Endothelial cell of umbilical vein (primary cell): ENCODE data around the gene GABBR2. TPM values are rescaled to one million over a fixed set of nuclear protein-coding genes. Genes with fewer than 3 reads are reported as not detected.

Experiments
- BruUV-seq: library from RNA; stranded (reverse); fragments of 400-500 nt; replicated peaks from 2 replicates; lab custom pipeline; 2021; lab: Mats Ljungman, UMichigan
- CTCF ChIA-PET: fragments of 300-600, 350-600 bp; sonication (Branson Sonifier 250); formaldehyde crosslinking; loops from one replicate; lab custom pipeline; 2021; ENCODE audit warnings: antibody characterized with exemption, inconsistent platforms; lab: Charles Lee
- POLR2A ChIA-PET: fragments of 300-600, 350-600 bp; sonication (Branson Sonifier 250); formaldehyde crosslinking; loops from one replicate; lab custom pipeline; 2021; ENCODE audit warnings: antibody characterized with exemption, inconsistent platforms; lab: Charles Lee
- DNase-seq: peaks from one replicate; pipeline ENCODE4 v3.0.0-alpha.2; 2011; ENCODE audit warnings: low read depth, low spot score
- FAIRE-seq: peaks from 2 replicates; lab custom pipeline; 2011; peaks lifted over from hg19 to GRCh38; lab: Jason Lieb, UNC
- H2AFZ ChIP-seq: 2 replicates; pipeline ENCODE4 v1.6.0; 2012; ENCODE audit warnings: low read depth, low read length, control low read depth, inconsistent platforms
- H3K27ac ChIP-seq: 2 replicates; pipeline ENCODE4 v1.5.1; 2011; ENCODE audit warnings: low read depth, mild to moderate bottlenecking, control low read depth, low read length, moderate library complexity; ENCODE audit not compliant: insufficient read depth
- H3K27me3 ChIP-seq, 2 experiments: 2 replicates each; pipeline versions ENCODE4 v1.6.0 to v1.6.1; 2011; ENCODE audit warnings: low read length in 2 of 2, mixed read lengths in 1 of 2; ENCODE audit not compliant: control insufficient read depth in 2 of 2, insufficient read depth in 2 of 2
- H3K36me3 ChIP-seq, 2 experiments: 2 replicates in 1 of 2; 3 replicates in 1 of 2; pipeline ENCODE4 v1.5.1; 2011; ENCODE audit warnings: low read length in 2 of 2, mild to moderate bottlenecking in 1 of 2, moderate library complexity in 1 of 2; ENCODE audit not compliant: control insufficient read depth in 2 of 2, insufficient read depth in 2 of 2; ENCODE audit errors: extremely low read depth in 1 of 2
- H3K4me1 ChIP-seq: 3 replicates; pipeline ENCODE4 v1.5.1; 2011; ENCODE audit warnings: mild to moderate bottlenecking, low read length; ENCODE audit not compliant: control insufficient read depth, insufficient read depth; ENCODE audit errors: extremely low read depth
- H3K4me2 ChIP-seq: 2 replicates; pipeline ENCODE4 v1.6.1; 2011; ENCODE audit warnings: low read length, control low read depth, mixed read lengths; ENCODE audit not compliant: insufficient read depth
- H3K4me3 ChIP-seq, 3 experiments: fragments of 200-600 bp in 1 of 3; sonication (generic), shearing (Covaris generic) in 1 of 3; replicated peaks in 1 of 3; 2 replicates each; pipeline ENCODE4 v1.5.1; 2011 to 2016; ENCODE audit warnings: control low read depth in 3 of 3, low read length in 3 of 3, mild to moderate bottlenecking in 2 of 3, inconsistent platforms in 1 of 3, low read depth in 1 of 3, moderate library complexity in 1 of 3; ENCODE audit not compliant: insufficient read depth in 1 of 3
- H3K79me2 ChIP-seq: 2 replicates; pipeline ENCODE4 v1.6.0; 2012; ENCODE audit warnings: low read length, inconsistent platforms; ENCODE audit not compliant: control insufficient read depth, insufficient read depth
- H3K9ac ChIP-seq: replicated peaks from 2 replicates; pipeline ENCODE3; 2011; ENCODE audit warnings: low read length, control low read depth; ENCODE audit not compliant: insufficient read depth; ENCODE audit errors: extremely low read depth
- H3K9me1 ChIP-seq: replicated peaks from 3 replicates; pipeline ENCODE4 v1.6.0; 2011; ENCODE audit warnings: mild to moderate bottlenecking, low read length; ENCODE audit not compliant: control insufficient read depth, insufficient read depth; ENCODE audit errors: extremely low read depth
- H3K9me3 ChIP-seq: replicated peaks from 2 replicates; pipeline ENCODE4 v1.5.1; 2012; ENCODE audit warnings: low read length, inconsistent platforms; ENCODE audit not compliant: control insufficient read depth, insufficient read depth
- H4K20me1 ChIP-seq: replicated peaks from 2 replicates; pipeline ENCODE3; 2011; ENCODE audit warnings: mild to moderate bottlenecking, low read length; ENCODE audit not compliant: control insufficient read depth, insufficient read depth; ENCODE audit errors: extremely low read depth
- FOS ChIP-seq: IDR thresholded peaks from 2 replicates; pipeline ENCODE4 v1.6.1; 2011; ENCODE audit warnings: mild to moderate bottlenecking, low read length, moderate library complexity, borderline replicate concordance; ENCODE audit not compliant: insufficient read depth
- GATA2 ChIP-seq: IDR thresholded peaks from 2 replicates; pipeline ENCODE4 v1.7.0; 2011; ENCODE audit warnings: low read depth, mild to moderate bottlenecking, moderate library complexity, mixed read lengths, low read length; ENCODE audit not compliant: insufficient read length, insufficient read depth
- MYC ChIP-seq: IDR thresholded peaks from one replicate; pipeline ENCODE4 v1.6.1; 2011; ENCODE audit warnings: mild to moderate bottlenecking, low read depth, low read length
- POLR2AphosphoS5 ChIP-seq: IDR thresholded peaks from 2 replicates; pipeline ENCODE4 v1.6.1; 2012; ENCODE audit warnings: low read depth, mild to moderate bottlenecking, control low read depth, low read length, moderate library complexity; ENCODE audit not compliant: insufficient read depth
- dilution Hi-C: fragments of 300-500 bp; cut with MboI; formaldehyde crosslinking; loops from one replicate; pipeline ENCODE4 v1.15.0; 2019; ENCODE audit warnings: low sequenced_read_pairs; ENCODE audit not compliant: extremely low pct_ligation_motif_present
- intact Hi-C: fragments of 100-400 bp; cut with micrococcal nuclease; formaldehyde crosslinking; loops from one replicate; pipeline ENCODE4 v1.10.0; 2022
- polyA plus RNA-seq, 4 experiments: library from polyadenylated mRNA; depleted of rRNA in 3 of 4; stranded (reverse) in 3 of 4; unstranded in 1 of 4; fragments of >200 nt; gene quantifications; 2 replicates each; pipeline versions ENCODE4 v1.2.1 to v1.2.3, GENCODE V29; 2011 to 2012; ENCODE audit warnings: missing spikeins in 1 of 4
- total RNA-seq: library from RNA; stranded (reverse); gene quantifications from 2 replicates; pipeline ENCODE4 v1.2.3, GENCODE V29; 2021
- TF ChIP-seq, protein P1 (sequence below), 2 donors: IDR thresholded peaks; 1 replicate in 1 of 2; 2 replicates in 1 of 2; pipeline ENCODE4 v1.5.1; 2011; ENCODE audit warnings: low read length in 2 of 2, mild to moderate bottlenecking in 2 of 2, moderate library complexity in 2 of 2, control low read depth in 1 of 2, inconsistent platforms in 1 of 2, low read depth in 1 of 2; ENCODE audit not compliant: insufficient read depth in 1 of 2; ENCODE audit errors: extremely low read depth in 1 of 2
- TF ChIP-seq, protein P2 (sequence below): IDR thresholded peaks from 2 replicates; pipeline ENCODE4 v1.6.1; 2011; ENCODE audit not compliant: insufficient read depth, insufficient read length

Gene GABBR2
- total and polyA plus RNA-seq, 2 donors (not counting 3 experiments of a cell fraction or from before 2014, with no cell fraction given) = 1.1 to 9.2 TPM

DNA sequence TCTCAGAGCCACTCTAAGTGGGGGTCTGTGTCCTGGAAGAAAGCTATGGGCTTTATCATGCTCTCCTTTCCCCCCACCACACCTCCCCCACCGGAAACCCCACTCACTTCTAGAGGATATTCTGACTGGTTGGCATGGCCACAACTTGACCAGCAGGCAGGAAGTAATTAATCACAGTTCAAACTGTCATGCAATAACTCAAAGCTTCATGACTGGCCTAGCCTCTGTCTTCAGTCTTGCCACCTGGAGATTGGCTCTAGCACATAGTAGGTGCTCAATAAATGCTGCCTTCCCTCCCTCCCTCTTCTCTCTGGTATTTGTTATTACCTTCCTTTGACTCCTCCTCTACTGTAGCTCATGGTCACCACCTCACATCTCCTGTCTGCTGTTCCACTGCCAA is 124.7 kb downstream of the GABBR2 start:
- DNase-seq (peak; percentile 38), FAIRE-seq (peak; percentile 82)
- H3K9ac ChIP-seq = no peak overlapping the region
- no peaks in the 10 kb centered on the region for H4K20me1 ChIP-seq
- H3K4me3 ChIP-seq = no peak overlapping the region
- no TSS peak for BruUV-seq
- peaks cover 10% of the 10 kb centered on the region for H3K4me1 ChIP-seq
- no peaks in the 10 kb centered on the region for H3K27me3 ChIP-seq
- H3K4me2 ChIP-seq = peak overlapping the region; percentile 13
- no peak overlapping the region for H3K27ac ChIP-seq
- TF ChIP-seq FOS (no peak), MYC (no peak), POLR2AphosphoS5 (peak; percentile 37), GATA2 (no peak)
- TF ChIP-seq, protein P1, sequence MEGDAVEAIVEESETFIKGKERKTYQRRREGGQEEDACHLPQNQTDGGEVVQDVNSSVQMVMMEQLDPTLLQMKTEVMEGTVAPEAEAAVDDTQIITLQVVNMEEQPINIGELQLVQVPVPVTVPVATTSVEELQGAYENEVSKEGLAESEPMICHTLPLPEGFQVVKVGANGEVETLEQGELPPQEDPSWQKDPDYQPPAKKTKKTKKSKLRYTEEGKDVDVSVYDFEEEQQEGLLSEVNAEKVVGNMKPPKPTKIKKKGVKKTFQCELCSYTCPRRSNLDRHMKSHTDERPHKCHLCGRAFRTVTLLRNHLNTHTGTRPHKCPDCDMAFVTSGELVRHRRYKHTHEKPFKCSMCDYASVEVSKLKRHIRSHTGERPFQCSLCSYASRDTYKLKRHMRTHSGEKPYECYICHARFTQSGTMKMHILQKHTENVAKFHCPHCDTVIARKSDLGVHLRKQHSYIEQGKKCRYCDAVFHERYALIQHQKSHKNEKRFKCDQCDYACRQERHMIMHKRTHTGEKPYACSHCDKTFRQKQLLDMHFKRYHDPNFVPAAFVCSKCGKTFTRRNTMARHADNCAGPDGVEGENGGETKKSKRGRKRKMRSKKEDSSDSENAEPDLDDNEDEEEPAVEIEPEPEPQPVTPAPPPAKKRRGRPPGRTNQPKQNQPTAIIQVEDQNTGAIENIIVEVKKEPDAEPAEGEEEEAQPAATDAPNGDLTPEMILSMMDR (IDR thresholded peaks at IDR 0.05; ENCODE audit: extremely low read depth in 1 of 2, insufficient read depth in 1 of 2, low read depth in 1 of 2, low read length in 2 of 2) = no peak
- TF ChIP-seq, protein P2, sequence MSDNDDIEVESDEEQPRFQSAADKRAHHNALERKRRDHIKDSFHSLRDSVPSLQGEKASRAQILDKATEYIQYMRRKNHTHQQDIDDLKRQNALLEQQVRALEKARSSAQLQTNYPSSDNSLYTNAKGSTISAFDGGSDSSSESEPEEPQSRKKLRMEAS = no peak
- H3K36me3 ChIP-seq = no peaks in the 10 kb centered on the region
- dilution Hi-C loops = no loop called here
- intact Hi-C loops = no loop called here
- H3K9me1 ChIP-seq = no peaks in the 10 kb centered on the region
- H3K9me3 ChIP-seq = no peaks in the 10 kb centered on the region
- H2AFZ ChIP-seq = no peak overlapping the region
- ChIA-PET CTCF (interaction anchor here (1.0 to 1.8 kb wide), 4 partner anchors 13 to 192 kb away, joined by 3 to 8 read pairs (median 5); no protein-coding TSS in a partner anchor), POLR2A (no interaction called here)
- H3K79me2 ChIP-seq = no peaks in the 10 kb centered on the region
